Trophoblast cell (in vitro differentiated cells and primary cell): ENCODE results near the gene ZNF132.

ENCODE experiments used
- DNase-seq, 2 donors: peaks; one replicate each; pipeline ENCODE4 v3.0.0-alpha.2; 2016
- H2AFZ ChIP-seq: 2 replicates; pipeline ENCODE4 v1.6.1; 2013; ENCODE audit warnings: low read length, moderate library complexity, mild to moderate bottlenecking; ENCODE audit not compliant: insufficient read depth, poor library complexity
- H2AK5ac ChIP-seq: 2 replicates; pipeline ENCODE4 v1.6.1; 2013; ENCODE audit warnings: mild to moderate bottlenecking, low read length
- H2BK120ac ChIP-seq: 2 replicates; pipeline ENCODE4 v1.6.1; 2013; ENCODE audit warnings: low read length, mild to moderate bottlenecking, moderate library complexity; ENCODE audit not compliant: insufficient read depth, poor library complexity
- H2BK12ac ChIP-seq: 2 replicates; pipeline ENCODE4 v1.6.1; 2013; ENCODE audit warnings: mild to moderate bottlenecking, low read length, moderate library complexity
- H2BK5ac ChIP-seq: 2 replicates; pipeline ENCODE4 v1.6.1; 2013; ENCODE audit warnings: low read length, low read depth, moderate library complexity, mild to moderate bottlenecking; ENCODE audit not compliant: poor library complexity
- H3K14ac ChIP-seq: 2 replicates; pipeline ENCODE4 v1.6.1; 2013; ENCODE audit warnings: mild to moderate bottlenecking, low read length
- H3K18ac ChIP-seq: 2 replicates; pipeline ENCODE4 v1.6.1; 2013; ENCODE audit warnings: mild to moderate bottlenecking, low read length
- H3K23ac ChIP-seq: 2 replicates; pipeline ENCODE4 v1.6.1; 2013; ENCODE audit warnings: low read length
- H3K27ac ChIP-seq: 2 replicates; pipeline ENCODE4 v1.5.1; 2013; ENCODE audit warnings: low read depth, mild to moderate bottlenecking, inconsistent platforms, low read length, moderate library complexity
- H3K27me3 ChIP-seq: 2 replicates; pipeline ENCODE4 v1.6.1; 2013; ENCODE audit warnings: inconsistent platforms, mild to moderate bottlenecking, low read length, moderate library complexity; ENCODE audit not compliant: insufficient read depth
- H3K36me3 ChIP-seq, 2 experiments: 1 replicate in 1 of 2; 2 replicates in 1 of 2; pipeline ENCODE4 v1.6.1; 2013; ENCODE audit warnings: low read length in 2 of 2, mild to moderate bottlenecking in 2 of 2, moderate library complexity in 1 of 2; ENCODE audit not compliant: insufficient read depth in 2 of 2, control insufficient read depth in 1 of 2
- H3K4ac ChIP-seq: 2 replicates; pipeline ENCODE4 v1.6.1; 2013; ENCODE audit warnings: low read depth, mild to moderate bottlenecking, low read length, moderate library complexity
- H3K4me1 ChIP-seq, 2 experiments: 1 replicate in 1 of 2; 2 replicates in 1 of 2; pipeline ENCODE4 v1.6.1; 2013; ENCODE audit warnings: low read length in 2 of 2, mild to moderate bottlenecking in 2 of 2, moderate library complexity in 1 of 2; ENCODE audit not compliant: insufficient read depth in 2 of 2, control insufficient read depth in 1 of 2
- H3K4me2 ChIP-seq: 2 replicates; pipeline ENCODE4 v1.6.1; 2013; ENCODE audit warnings: inconsistent platforms, mild to moderate bottlenecking, low read length, moderate library complexity
- H3K4me3 ChIP-seq: 2 replicates; pipeline ENCODE4 v1.5.1; 2013; ENCODE audit warnings: mild to moderate bottlenecking, low read depth, low read length, inconsistent platforms
- H3K79me1 ChIP-seq: one replicate; pipeline ENCODE4 v1.6.1; 2013; ENCODE audit warnings: low read length
- H3K79me2 ChIP-seq: 2 replicates; pipeline ENCODE4 v1.6.1; 2013; ENCODE audit warnings: low read length, mild to moderate bottlenecking; ENCODE audit not compliant: control insufficient read depth, insufficient read depth, poor library complexity
- H3K9ac ChIP-seq: 2 replicates; pipeline ENCODE4 v1.6.1; 2013; ENCODE audit warnings: mild to moderate bottlenecking, low read length
- H3K9me3 ChIP-seq: 2 replicates; pipeline ENCODE4 v1.6.1; 2013; ENCODE audit warnings: low read depth, mild to moderate bottlenecking, control low read depth, inconsistent platforms, low read length; ENCODE audit not compliant: insufficient read depth
- H4K12ac ChIP-seq: 2 replicates; pipeline ENCODE4 v1.6.1; 2013; ENCODE audit warnings: low read depth, mild to moderate bottlenecking, low read length, moderate library complexity
- H4K8ac ChIP-seq: 2 replicates; pipeline ENCODE4 v1.6.1; 2013; ENCODE audit warnings: low read depth, mild to moderate bottlenecking, low read length, moderate library complexity
- H4K91ac ChIP-seq: one replicate; pipeline ENCODE4 v1.6.1; 2013; ENCODE audit warnings: low read depth, mild to moderate bottlenecking, low read length, moderate library complexity
- WGBS: extraction: QIAGEN DNeasy Blood & Tissue Kit; methylation state at CpG from one replicate; pipeline ENCODE4 v1.1.7; 2013; ENCODE audit warnings: missing lambda C conversion rate; ENCODE audit not compliant: insufficient read length, insufficient coverage; ENCODE audit errors: extremely low coverage; 5-methylcytosine and 5-hydroxymethylcytosine counted together

ZNF132 gene

DNA sequence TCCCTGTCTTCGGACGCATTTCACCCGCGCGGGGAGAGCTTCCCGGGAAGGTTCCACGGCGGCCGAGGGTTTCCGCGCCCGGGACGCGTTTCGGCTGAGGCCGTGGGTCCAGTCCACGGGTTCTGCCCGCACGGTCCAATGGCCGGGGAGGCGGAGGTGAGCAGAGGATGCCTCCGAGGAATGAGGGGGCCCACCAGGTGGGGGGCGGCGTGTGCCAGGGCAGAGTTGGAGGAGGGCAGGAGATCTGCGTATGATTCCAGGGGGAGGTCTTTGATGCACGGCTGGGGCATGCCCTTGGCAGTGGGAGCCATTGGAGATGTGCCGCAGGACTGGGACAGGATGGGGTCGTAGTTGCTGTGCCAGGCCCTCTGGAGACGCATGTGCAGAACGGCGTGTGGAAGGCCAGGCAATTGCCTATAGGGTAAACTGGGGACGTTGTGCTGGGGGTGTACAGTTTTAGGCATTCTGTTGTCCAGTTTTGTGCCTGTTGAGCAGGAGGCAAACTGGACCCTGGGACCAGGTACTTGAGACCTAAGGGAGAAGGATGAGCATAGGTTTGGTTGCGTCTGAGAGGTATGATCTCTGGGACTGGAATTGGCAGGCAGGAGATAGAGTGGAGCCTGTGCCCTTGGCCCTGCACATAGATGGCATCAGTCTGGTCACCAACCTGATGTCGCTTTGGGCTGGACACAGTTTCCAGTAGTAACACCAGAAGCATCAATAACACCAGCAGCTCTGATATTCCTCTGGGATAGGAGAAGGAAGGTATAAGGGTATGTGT, 30.8 kb downstream of the ZNF132 start:
- Histone ChIP-seq H2AK5ac (peak overlapping the region; percentile 24), H4K12ac (peak overlapping the region; percentile 79), H3K79me1 (peaks cover 12% of the 10 kb centered on the region), H3K9ac (peak overlapping the region; percentile 19), H4K91ac (peak overlapping the region; percentile 48), H3K18ac (peak overlapping the region; percentile 28), H2BK5ac (no peak overlapping the region), H3K14ac (peak overlapping the region; percentile 65), H3K79me2 (peaks cover 9% of the 10 kb centered on the region), H2AFZ (peak overlapping the region; percentile 94), H2BK120ac (peak overlapping the region; percentile 27), H3K23ac (no peak overlapping the region), H3K4ac (peak overlapping the region; percentile 29), H3K4me3 (peak overlapping the region; percentile 93), H3K27me3 (no peaks in the 10 kb centered on the region), H3K4me1 (peaks cover 13% of the 10 kb centered on the region in 2 experiments), H2BK12ac (no peak overlapping the region), H3K36me3 (no peaks in the 10 kb centered on the region), H4K8ac (peak overlapping the region; percentile 87), H3K4me2 (peak overlapping the region; percentile 79), H3K9me3 (peaks cover 2% of the 10 kb centered on the region), H3K27ac (no peak overlapping the region)
- peak in 1 of 2 donors; percentile 20 for DNase-seq
- no CpG with 5 or more reads among the region's 34 CpGs for WGBS

- Histone ChIP-seq H3K36me3 (no peaks in the 10 kb centered on the region), H3K14ac (peak within 1 kb of the TSS; percentile 65), H3K9me3 (peaks cover 2% of the 10 kb centered on the region), H3K4me3 (peak within 1 kb of the TSS; percentile 93), H3K79me2 (peaks cover 9% of the 10 kb centered on the region), H3K23ac (no peak within 1 kb of the TSS), H3K4ac (peak within 1 kb of the TSS; percentile 29), H4K8ac (peak within 1 kb of the TSS; percentile 87), H4K12ac (peak within 1 kb of the TSS; percentile 79), H2AFZ (peak within 1 kb of the TSS; percentile 94), H2AK5ac (peak within 1 kb of the TSS; percentile 78), H3K4me2 (peak within 1 kb of the TSS; percentile 88), H2BK12ac (peak within 1 kb of the TSS; percentile 13), H3K27me3 (no peaks in the 10 kb centered on the region), H3K4me1 (peaks cover 13% of the 10 kb centered on the region in 2 experiments), H2BK5ac (peak within 1 kb of the TSS; percentile 11), H3K27ac (peak within 1 kb of the TSS; percentile 44), H3K18ac (peak within 1 kb of the TSS; percentile 68), H2BK120ac (peak within 1 kb of the TSS; percentile 27), H3K79me1 (peaks cover 12% of the 10 kb centered on the region), H3K9ac (peak within 1 kb of the TSS; percentile 86), H4K91ac (peak within 1 kb of the TSS; percentile 48)
- peak; percentile 87 to 93 for DNase-seq
- no CpG with 5 or more reads among the region's 100 CpGs for WGBS
Measured at GRCh38 chr19:58408152-58409009, 31.6 kb downstream of the ZNF132 start, which contains the start of gene ZNF584. ZNF584 (plus strand) TSS chr19:58408649; CDS start chr19:58409148, 499 bp downstream.

DNA sequence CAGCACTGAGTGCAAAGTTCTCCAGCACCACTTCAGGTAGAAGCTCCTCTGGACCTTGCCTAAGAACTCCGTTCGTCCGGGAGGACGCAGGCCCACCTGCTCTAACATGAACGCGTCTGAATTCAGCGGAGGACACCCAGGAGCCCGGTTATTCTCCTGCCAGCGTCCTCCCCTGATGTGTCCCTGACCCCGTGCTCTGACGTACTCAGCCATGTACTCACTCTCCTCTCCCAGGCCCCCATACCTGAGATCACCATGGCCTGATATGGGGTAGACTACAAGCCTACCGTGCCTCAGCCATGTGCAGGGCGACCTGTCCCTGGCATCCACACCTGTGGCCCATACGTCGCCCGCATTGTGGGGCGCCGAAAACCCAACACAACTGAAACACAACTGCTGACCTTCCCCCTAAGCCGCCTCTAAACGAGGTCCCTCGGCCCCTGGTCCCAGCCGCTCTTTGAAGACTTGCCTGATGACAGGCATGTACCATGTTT, 32.2 kb downstream of the ZNF132 start:
- Histone ChIP-seq H3K14ac (peak overlapping the region; percentile 30), H3K4me2 (peak overlapping the region; percentile 88), H2BK120ac (peak overlapping the region; percentile 5), H3K18ac (peak overlapping the region; percentile 68), H4K91ac (peak overlapping the region; percentile 21), H3K79me2 (peaks cover 9% of the 10 kb centered on the region), H3K9ac (peak overlapping the region; percentile 86), H3K27ac (no peak overlapping the region), H3K4me3 (peak overlapping the region; percentile 89), H3K79me1 (peaks cover 12% of the 10 kb centered on the region), H3K4me1 (peaks cover 13% of the 10 kb centered on the region in 2 experiments), H2AFZ (peak overlapping the region; percentile 53), H2BK12ac (peak overlapping the region; percentile 13), H2AK5ac (peak overlapping the region; percentile 78), H3K4ac (peak overlapping the region; percentile 27), H3K9me3 (peaks cover 2% of the 10 kb centered on the region), H3K36me3 (no peaks in the 10 kb centered on the region), H3K23ac (no peak overlapping the region), H3K27me3 (no peaks in the 10 kb centered on the region), H4K8ac (peak overlapping the region; percentile 70), H4K12ac (peak overlapping the region; percentile 62), H2BK5ac (peak overlapping the region; percentile 11)
- WGBS = no CpG with 5 or more reads among the region's 22 CpGs
- no peak for DNase-seq
